ENCODE results near the gene HSD11B2. TPM values are rescaled to one million over a fixed set of nuclear protein-coding genes. Genes with fewer than 3 reads are reported as not detected.

The HSD11B2 gene
- total and polyA plus RNA-seq, 8 donors: 1.4 to 11.3 (median 6.3) TPM

DNA sequence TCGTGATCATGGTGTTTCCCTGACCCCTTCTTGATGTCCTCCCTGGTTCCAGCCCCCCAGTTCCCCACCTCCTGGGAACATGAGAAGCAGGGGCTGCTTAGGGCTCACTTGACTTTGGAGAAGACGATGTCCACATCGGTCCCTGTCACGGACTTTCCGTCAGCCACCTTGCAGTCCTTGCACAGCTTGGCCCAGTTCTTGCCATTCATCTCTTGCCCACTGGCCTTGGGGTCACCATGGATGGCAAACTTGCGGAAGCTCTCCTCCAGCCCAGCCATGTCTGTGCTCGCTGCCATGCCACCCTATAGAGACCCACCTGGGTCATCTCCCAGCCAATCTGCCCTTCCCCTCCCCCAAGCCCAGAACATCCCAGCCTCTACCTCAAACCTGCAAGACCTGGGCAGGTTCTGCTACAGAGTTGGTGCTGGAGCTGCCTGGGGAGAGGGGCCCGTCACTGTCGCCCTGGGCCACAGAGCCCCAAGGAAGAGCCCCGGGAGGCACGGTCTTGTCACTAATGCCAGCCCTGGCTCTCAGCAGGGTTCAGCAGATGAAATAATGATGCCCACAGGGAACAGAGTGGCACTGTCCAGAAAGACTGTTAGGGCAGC lies 40.0 kb upstream of the HSD11B2 start:
- no peaks in the 10 kb centered on the region for H3K27me3 ChIP-seq
- no peak overlapping the region for H3K27ac ChIP-seq
- FAIRE-seq (no peak), ATAC-seq (no peak), DNase-seq (peak in 1 of 6 donors; percentile 44)
- intact Hi-C loops (cut with DNase I): no loop called here
- peaks cover 7 to 24% (median 9%) of the 10 kb centered on the region in 3 donors for H3K4me1 ChIP-seq
- H3K4me3 ChIP-seq: no peak overlapping the region
- WGBS, 2 donors: 90 to 94% methylated on average over 11 of the region's 11 CpGs
- no peaks in the 10 kb centered on the region for H3K36me3 ChIP-seq
- no peaks in the 10 kb centered on the region for H3K9me3 ChIP-seq
- TF ChIP-seq, protein P1, sequence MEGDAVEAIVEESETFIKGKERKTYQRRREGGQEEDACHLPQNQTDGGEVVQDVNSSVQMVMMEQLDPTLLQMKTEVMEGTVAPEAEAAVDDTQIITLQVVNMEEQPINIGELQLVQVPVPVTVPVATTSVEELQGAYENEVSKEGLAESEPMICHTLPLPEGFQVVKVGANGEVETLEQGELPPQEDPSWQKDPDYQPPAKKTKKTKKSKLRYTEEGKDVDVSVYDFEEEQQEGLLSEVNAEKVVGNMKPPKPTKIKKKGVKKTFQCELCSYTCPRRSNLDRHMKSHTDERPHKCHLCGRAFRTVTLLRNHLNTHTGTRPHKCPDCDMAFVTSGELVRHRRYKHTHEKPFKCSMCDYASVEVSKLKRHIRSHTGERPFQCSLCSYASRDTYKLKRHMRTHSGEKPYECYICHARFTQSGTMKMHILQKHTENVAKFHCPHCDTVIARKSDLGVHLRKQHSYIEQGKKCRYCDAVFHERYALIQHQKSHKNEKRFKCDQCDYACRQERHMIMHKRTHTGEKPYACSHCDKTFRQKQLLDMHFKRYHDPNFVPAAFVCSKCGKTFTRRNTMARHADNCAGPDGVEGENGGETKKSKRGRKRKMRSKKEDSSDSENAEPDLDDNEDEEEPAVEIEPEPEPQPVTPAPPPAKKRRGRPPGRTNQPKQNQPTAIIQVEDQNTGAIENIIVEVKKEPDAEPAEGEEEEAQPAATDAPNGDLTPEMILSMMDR (IDR thresholded peaks at IDR 0.05): no peak

DNA sequence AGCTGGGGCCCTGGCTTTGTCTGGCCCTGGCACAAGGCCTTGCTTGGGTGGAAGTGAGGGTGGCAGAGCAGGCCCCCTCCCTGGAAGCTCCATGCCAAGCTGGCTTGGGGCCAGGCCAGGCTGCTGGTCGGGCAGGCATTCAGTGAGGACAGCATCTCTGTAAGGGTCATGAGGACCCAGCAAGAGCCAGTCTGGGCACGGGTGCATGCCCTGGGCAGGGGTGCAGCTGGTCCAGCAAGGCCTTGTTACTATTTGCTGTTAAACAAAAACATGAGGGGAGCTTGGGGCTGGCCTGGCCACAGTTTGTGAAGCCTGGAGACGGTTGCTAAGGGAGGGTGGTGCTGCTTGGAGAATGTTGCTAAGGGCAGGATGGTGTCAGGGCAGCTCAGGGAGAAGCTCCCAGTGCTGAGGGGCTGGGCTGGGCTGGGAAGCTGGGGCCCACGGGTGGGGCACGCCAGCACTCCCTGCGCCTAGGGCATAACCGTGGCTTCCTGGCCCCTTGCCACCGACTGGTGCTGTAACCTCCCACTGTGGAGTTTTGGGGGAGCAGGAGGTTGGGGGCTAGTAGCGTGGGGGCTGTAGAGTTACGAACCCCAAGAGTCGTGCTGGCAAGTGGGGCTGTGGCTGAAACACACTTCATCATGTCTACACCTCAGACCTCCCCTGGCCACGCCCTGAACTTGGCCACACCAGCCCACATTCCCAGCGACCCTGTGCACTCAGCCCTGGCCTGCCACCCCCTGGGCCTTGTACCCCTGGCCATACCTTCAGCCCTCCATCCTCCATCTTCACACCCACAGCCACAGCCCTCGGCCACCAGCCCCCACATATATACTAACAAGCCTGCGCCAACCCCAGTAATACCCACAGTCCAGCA lies 39.3 kb upstream of the HSD11B2 start:
- H3K27me3 ChIP-seq: no peaks in the 10 kb centered on the region
- WGBS, 2 donors: 77 to 79% methylated on average over 14 to 15 of the region's 15 CpGs
- H3K9me3 ChIP-seq: no peaks in the 10 kb centered on the region
- H3K4me1 ChIP-seq: peaks cover 15 to 29% (median 16%) of the 10 kb centered on the region in 3 donors
- H3K36me3 ChIP-seq: no peaks in the 10 kb centered on the region
- H3K4me3 ChIP-seq: no peak overlapping the region
- TF ChIP-seq, protein P1 (IDR thresholded peaks at IDR 0.05): no peak
- no peak overlapping the region for H3K27ac ChIP-seq
- DNase-seq: peak in 4 of 6 donors; percentile 24 to 79 (median 66)
- ATAC-seq: no peak
- no peak for FAIRE-seq
- intact Hi-C loops (cut with DNase I): no loop called here

DNA sequence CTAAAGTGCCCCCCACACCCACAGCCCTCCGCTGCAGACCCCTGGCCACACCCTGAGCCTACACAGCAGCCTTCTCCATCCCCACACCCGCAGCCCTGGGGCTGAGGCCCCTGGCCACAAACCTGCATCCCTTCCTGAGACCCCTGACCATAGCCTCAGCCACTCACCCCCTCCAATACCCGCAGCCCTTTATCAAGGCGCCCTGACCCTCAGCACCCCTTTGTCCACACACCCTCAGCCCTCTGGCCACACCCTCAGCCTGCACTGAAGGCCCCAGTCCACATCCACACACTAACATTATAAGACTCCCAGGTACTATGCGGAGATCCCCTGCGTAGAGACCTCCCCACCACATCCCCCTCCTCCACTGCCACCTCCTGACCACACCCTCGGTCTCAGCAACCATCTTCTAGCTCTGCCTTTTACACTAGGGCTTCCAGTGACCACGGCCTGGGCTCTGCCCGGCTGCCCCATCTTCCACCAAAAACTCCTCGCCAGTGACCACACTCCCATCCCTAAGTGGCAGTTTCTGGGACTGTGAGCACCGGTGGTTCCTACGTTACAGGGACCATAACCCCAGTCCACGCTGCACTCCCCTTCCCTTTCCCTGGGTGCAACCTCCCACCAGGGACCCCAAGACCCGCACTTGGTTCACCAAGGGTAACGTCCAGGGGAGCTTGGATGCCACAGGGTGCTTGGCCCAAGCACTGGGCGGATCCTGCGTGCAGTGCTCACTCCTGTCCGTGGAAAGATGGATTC lies 38.4 kb upstream of the HSD11B2 start:
- Histone ChIP-seq H3K4me3 (peak overlapping the region; percentile 2 to 46 (median 19)), H3K9me3 (no peaks in the 10 kb centered on the region), H3K27me3 (no peaks in the 10 kb centered on the region), H3K36me3 (no peaks in the 10 kb centered on the region), H3K4me1 (peaks cover 15 to 31% (median 17%) of the 10 kb centered on the region in 3 donors), H3K27ac (peak overlapping the region in 1 of 4 donors; percentile 69)
- no peak for ATAC-seq
- intact Hi-C loops (cut with DNase I): no loop called here
- 78 to 79% methylated on average over 18 of the region's 18 CpGs for WGBS, 2 donors
- DNase-seq: peak in 1 of 6 donors; percentile 49
- FAIRE-seq: no peak
- TF ChIP-seq, protein P1 (IDR thresholded peaks at IDR 0.05): no peak

DNA sequence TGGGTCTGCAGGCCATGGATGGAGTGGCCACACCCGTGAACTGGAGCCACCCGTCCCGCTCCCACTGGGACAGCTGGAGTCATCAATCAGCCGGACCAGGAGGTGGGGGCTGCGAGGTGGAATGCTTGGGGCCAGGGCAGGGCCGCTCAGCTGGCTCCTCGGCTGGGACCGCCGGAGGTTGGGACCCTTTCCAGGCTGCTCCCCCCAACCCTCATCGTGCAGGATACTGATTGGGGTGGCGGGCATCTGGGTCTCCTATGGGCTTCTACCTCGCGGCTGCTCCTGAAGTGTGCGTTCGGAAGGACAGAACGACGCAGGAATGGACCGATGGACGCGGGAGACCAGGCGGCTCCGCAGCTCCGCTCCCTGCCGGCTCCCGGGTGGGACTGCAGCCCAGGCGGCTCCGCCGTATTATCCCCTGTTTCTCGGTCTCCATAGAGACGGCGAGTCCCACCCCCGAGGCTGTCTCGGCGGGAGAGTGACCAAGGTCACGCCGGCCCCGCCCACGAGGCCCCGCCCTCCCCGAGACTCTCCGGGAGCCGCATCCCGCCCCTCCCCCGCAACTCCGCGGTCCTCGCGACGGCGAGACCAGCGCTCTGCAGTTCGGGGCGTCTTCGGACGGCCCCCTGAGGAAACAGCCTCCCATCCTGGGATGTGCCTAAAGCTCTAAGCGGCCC lies 37.7 kb upstream of the HSD11B2 start, which contains the start of gene TPPP3:
Gene TPPP3 (minus strand): TSS at position 388 of the 677 bp plus-strand sequence. CDS start 2,387 bp downstream, outside the sequence.
- no peaks in the 10 kb centered on the region for H3K9me3 ChIP-seq
- H3K36me3 ChIP-seq: no peaks in the 10 kb centered on the region
- 3 to 4% methylated on average over 52 to 56 of the region's 56 CpGs for WGBS, 2 donors
- H3K4me1 ChIP-seq: peaks cover 15 to 31% (median 17%) of the 10 kb centered on the region in 3 donors
- peak; percentile 85 to 95 (median 91) for DNase-seq
- TF ChIP-seq, protein P1 (IDR thresholded peaks at IDR 0.05): peak; percentile 40 to 78 (median 54)
- no peaks in the 10 kb centered on the region for H3K27me3 ChIP-seq
- intact Hi-C loops (cut with DNase I): no loop called here
- peak; percentile 63 to 77 (median 72) for ATAC-seq
- peak within 1 kb of the TSS in 3 of 4 donors; percentile 35 to 69 (median 57) for H3K27ac ChIP-seq
- no peak for FAIRE-seq
- peak within 1 kb of the TSS; percentile 2 to 46 (median 19) for H3K4me3 ChIP-seq
